ENCODE data around the gene PCBP4. TPM values are rescaled to one million over a fixed set of nuclear protein-coding genes. Genes with fewer than 3 reads are reported as not detected.

PCBP4 gene
- total RNA-seq, 1 experiment from 2014 or later = 48.8 TPM

- H2AFZ ChIP-seq (ENCODE audit: low read depth, low read length, poor library complexity, severe bottlenecking) = no peak overlapping the region
- POLR2A ChIA-PET = interaction anchor here (1.1 to 2.3 kb wide), 7 partner anchors 10 to 52 kb away, joined by 3 to 31 read pairs (median 8); partner anchors contain the start of genes ABHD14A, ABHD14B, ACY1 and RPL29
These were observed 23.5 kb downstream of the PCBP4 start for GRCh38 chr3:51943451-51944391.

More at GRCh38 chr3:51943451-51944391, 23.5 kb downstream of the PCBP4 start:
- Histone ChIP-seq H3K27ac (ENCODE audit: low read depth, low read length) (peak overlapping the region; percentile 96), H3K9me2 (ENCODE audit: insufficient read depth) (no peaks in the 10 kb centered on the region), H3K9ac (ENCODE audit: low read length) (peak overlapping the region; percentile 96), H3K36me3 (ENCODE audit: control insufficient read depth in 1 of 2, insufficient read depth in 2 of 2, low read length in 2 of 2) (peaks cover 0 to 6% of the 10 kb centered on the region in 2 experiments), H3K4me2 (ENCODE audit: low read length) (peak overlapping the region; percentile 100), H3K4me3 (replicated peaks in 1 of 2; ENCODE audit: low read depth in 1 of 2, low read length in 2 of 2) (peak overlapping the region in 1 of 2 experiments; percentile 89; a peak in 2 of 4 replicates), H4K20me1 (ENCODE audit: insufficient read depth) (0 out of 2 replicates have a peak, but pooled peaks cover 4% of the 10 kb centered on the region), H3K9me3 (ENCODE audit: control insufficient read depth in 1 of 2, insufficient read depth in 1 of 2, low read depth in 1 of 2, low read length in 2 of 2) (no peaks in the 10 kb centered on the region), H3K27me3 (ENCODE audit: insufficient read depth, low read length) (no peaks in the 10 kb centered on the region), H3K79me2 (ENCODE audit: insufficient read depth, low read length) (peaks cover 30% of the 10 kb centered on the region), H3K4me1 (ENCODE audit: control insufficient read depth in 1 of 2, insufficient read depth in 2 of 2, low read length in 2 of 2) (peaks cover 23 to 29% of the 10 kb centered on the region in 2 experiments)
- no TSS peak for BruUV-seq (replicated peaks)
- TF ChIP-seq FOSL1 (IDR thresholded peaks at IDR 0.05; ENCODE audit: low read depth) = no peak
- no peak for TF ChIP-seq ZBTB33 (IDR thresholded peaks at IDR 0.05; ENCODE audit: extremely low read depth, insufficient replicate concordance, low read length)
- no peak for TF ChIP-seq JUND (IDR thresholded peaks at IDR 0.05)
- no peak for TF ChIP-seq REST (IDR thresholded peaks at IDR 0.05; ENCODE audit: low read depth)
- no peak for TF ChIP-seq CBX3 (IDR thresholded peaks at IDR 0.05; ENCODE audit: low read depth)
- no peak for TF ChIP-seq EZH2 (IDR thresholded peaks at IDR 0.05)
- TF ChIP-seq CTCF (IDR thresholded peaks at IDR 0.05 in 2 of 3, conservative IDR thresholded peaks at IDR 0.05 in 1 of 3; ENCODE audit: borderline replicate concordance in 1 of 3, insufficient read depth in 1 of 3, low read depth in 2 of 3, low read length in 2 of 3) = no peak
- TF ChIP-seq TCF7L2 (IDR thresholded peaks at IDR 0.05; ENCODE audit: borderline replicate concordance, extremely low read depth, insufficient read depth, insufficient read length) = no peak
- no peak for TF ChIP-seq CEBPB (IDR thresholded peaks at IDR 0.05; ENCODE audit: low read depth)
- no peak for TF ChIP-seq ZFX (IDR thresholded peaks at IDR 0.05)
- no peak for TF ChIP-seq SP1 (IDR thresholded peaks at IDR 0.05; ENCODE audit: low read depth)
- no peak for TF ChIP-seq SRF (IDR thresholded peaks at IDR 0.05; ENCODE audit: low read depth)
- no peak for TF ChIP-seq MAX (IDR thresholded peaks at IDR 0.05)
- TF ChIP-seq YY1 (IDR thresholded peaks at IDR 0.05; ENCODE audit: extremely low read depth, insufficient replicate concordance, low read depth, low read length) = no peak
- TF ChIP-seq RAD21 (IDR thresholded peaks at IDR 0.05; ENCODE audit: low read depth) = no peak
- no peak for DNase-seq (ENCODE audit: low read depth, low spot score)
- intact Hi-C loops (cut with micrococcal nuclease) = loop anchor here (2.0 to 5.0 kb wide), 2 partner anchors 57 to 209 kb away; partner anchors contain the start of gene POC1A
- CTCF ChIA-PET = interaction anchor here (0.7 to 2.4 kb wide), 9 partner anchors 18 to 277 kb away, joined by 3 to 46 read pairs (median 4); partner anchors contain the start of genes ABHD14A, ABHD14B, ACY1 and RPL29
- no peak for ATAC-seq
- RAD21 ChIA-PET (ENCODE audit: low non-redundant PET in 1 of 2, low total read pairs in 2 of 2, uncharacterized antibody in 2 of 2, unreplicated experiment in 2 of 2) = interaction anchor here (0.6 to 1.6 kb wide), 3 partner anchors 30 to 60 kb away, joined by 4 to 6 read pairs (median 4); partner anchors contain the start of genes ABHD14A (in 1 of the 2) and ABHD14B (in 1 of the 2)
